GM12878 (cell line): Measurements from ENCODE around the gene CAMK2A. TPM values are rescaled to one million over a fixed set of nuclear protein-coding genes. Genes with fewer than 3 reads are reported as not detected.

ENCODE experiments used
- ATAC-seq: fragments of 200-7000 bp; cut with Tn5 transposase; 3 replicates; pipeline ENCODE4 v1.9.1; 2020; ENCODE audit warnings: mild to moderate bottlenecking, moderate library complexity
- BruUV-seq: library from RNA; stranded (reverse); fragments of 400-500 nt; replicated peaks from 2 replicates; lab custom pipeline; 2021; lab: Mats Ljungman, UMichigan
- CTCF ChIA-PET: fragments of 300-600 bp; sonication (Branson Sonifier 250); formaldehyde crosslinking; extraction: SDS; loops from one replicate; lab custom pipeline; 2021; ENCODE audit warnings: inconsistent platforms; lab: Yijun Ruan, JAX
- POLR2A ChIA-PET: fragments of 350-600 bp; formaldehyde crosslinking; extraction: SDS; loops from one replicate; lab custom pipeline; 2021; ENCODE audit warnings: inconsistent platforms; lab: Charles Lee
- RAD21 ChIA-PET: fragments of 300-600 bp; sonication (Branson Sonifier 250); formaldehyde crosslinking; loops from one replicate; lab custom pipeline; 2023; ENCODE audit warnings: antibody characterized with exemption; ENCODE audit not compliant: unreplicated experiment; lab: Charles Lee
- SMC1A ChIA-PET: fragments of 300-600 bp; sonication (Branson Sonifier 250); formaldehyde crosslinking; loops from one replicate; lab custom pipeline; 2023; ENCODE audit not compliant: unreplicated experiment, uncharacterized antibody; lab: Charles Lee
- DNase-seq: peaks from one replicate; pipeline ENCODE4 v3.0.0-alpha.2; 2011; ENCODE audit warnings: low read depth, low spot score
- FAIRE-seq: peaks from 3 replicates; lab custom pipeline; 2011; peaks lifted over from hg19 to GRCh38; lab: Jason Lieb, UNC
- H2AFZ ChIP-seq: 2 replicates; pipeline ENCODE4 v1.6.0; 2011; ENCODE audit warnings: low read depth, low read length, control low read depth; ENCODE audit not compliant: control insufficient read depth
- H3K27ac ChIP-seq: 2 replicates; pipeline ENCODE4 v1.5.1; 2011; ENCODE audit warnings: control low read depth; ENCODE audit not compliant: control insufficient read depth, insufficient read depth
- H3K27me3 ChIP-seq, 2 experiments: replicated peaks in 1 of 2; 2 replicates each; pipeline versions ENCODE4 v1.6.0 to v1.6.1; 2011; ENCODE audit warnings: low read length in 1 of 2; ENCODE audit not compliant: control insufficient read depth in 2 of 2, insufficient read depth in 2 of 2
- H3K36me3 ChIP-seq, 2 experiments: 2 replicates each; pipeline ENCODE4 v1.5.1; 2011; ENCODE audit warnings: low read length in 1 of 2; ENCODE audit not compliant: control insufficient read depth in 2 of 2, insufficient read depth in 2 of 2
- H3K4me1 ChIP-seq: 2 replicates; pipeline ENCODE4 v1.6.1; 2011; ENCODE audit warnings: mild to moderate bottlenecking, low read length, moderate library complexity, mixed read lengths; ENCODE audit not compliant: control insufficient read depth, insufficient read depth
- H3K4me2 ChIP-seq: 2 replicates; pipeline ENCODE4 v1.6.0; 2011; ENCODE audit warnings: control low read depth; ENCODE audit not compliant: control insufficient read depth, insufficient read depth
- H3K4me3 ChIP-seq: fragments of 200-600 bp; sonication (generic); 2 replicates; pipeline ENCODE4 v1.5.1; 2016
- H3K79me2 ChIP-seq: 2 replicates; pipeline ENCODE4 v1.6.0; 2011; ENCODE audit warnings: low read length; ENCODE audit not compliant: control insufficient read depth, insufficient read depth
- H3K9ac ChIP-seq: 2 replicates; pipeline ENCODE4 v1.8.0; 2011; ENCODE audit warnings: low read length, control low read depth, mixed read lengths; ENCODE audit not compliant: control insufficient read depth, insufficient read depth
- H3K9me3 ChIP-seq: replicated peaks from 3 replicates; pipeline ENCODE4 v1.5.1; 2011; ENCODE audit warnings: mild to moderate bottlenecking, low read length; ENCODE audit not compliant: control insufficient read depth, insufficient read depth
- H4K20me1 ChIP-seq: 2 replicates; pipeline ENCODE4 v1.6.0; 2011; ENCODE audit not compliant: control insufficient read depth, insufficient read depth
- ATF2 ChIP-seq: IDR thresholded peaks from 2 replicates; pipeline ENCODE4 v1.6.1; 2012; ENCODE audit warnings: low read length, inconsistent platforms
- PRDM15 ChIP-seq: fragments of 450-650 bp; formaldehyde crosslinking; IDR thresholded peaks from 2 replicates; pipeline ENCODE4 v1.4.0; 2020; ENCODE audit warnings: mild to moderate bottlenecking, moderate library complexity
- SMARCA5 ChIP-seq: fragments of 450-650 bp; IDR thresholded peaks from 2 replicates; pipeline ENCODE4 v1.6.1; 2017; ENCODE audit warnings: mild to moderate bottlenecking
- TBL1XR1 ChIP-seq: IDR thresholded peaks from 2 replicates; pipeline ENCODE4 v1.6.1; 2012; ENCODE audit warnings: low read depth, low read length, improper control_type of control experiment
- TCF12 ChIP-seq: IDR thresholded peaks from 2 replicates; pipeline ENCODE4 v1.6.1; 2011; ENCODE audit warnings: low read depth, mild to moderate bottlenecking, low read length
- ZNF24 ChIP-seq: fragments of 450-650 bp; IDR thresholded peaks from 2 replicates; pipeline ENCODE4 v1.6.1; 2017; ENCODE audit warnings: antibody characterized with exemption, mild to moderate bottlenecking
- ZNF592 ChIP-seq: fragments of 450-650 bp; IDR thresholded peaks from 2 replicates; pipeline ENCODE4 v1.6.1; 2017; ENCODE audit warnings: mild to moderate bottlenecking, moderate library complexity
- ZNF687 ChIP-seq: fragments of 450-650 bp; IDR thresholded peaks from 2 replicates; pipeline ENCODE4 v1.6.1; 2017; ENCODE audit warnings: mild to moderate bottlenecking, moderate library complexity
- WGBS: methylation state at CpG from one replicate; pipeline ENCODE4 v1.1.6; 2016; ENCODE audit warnings: low lambda C conversion rate; ENCODE audit not compliant: insufficient replicate concordance, insufficient coverage; ENCODE audit errors: missing lambda C conversion rate; 5-methylcytosine and 5-hydroxymethylcytosine counted together
- in situ Hi-C: fragments of 300-500 bp; cut with MboI; formaldehyde crosslinking; loops from 9 replicates; pipeline ENCODE4 v1.14.3; 2018; ENCODE audit warnings: mixed read lengths
- intact Hi-C: fragments of 100-400 bp; cut with micrococcal nuclease; formaldehyde crosslinking; loops from one replicate; pipeline ENCODE4 v1.14.2; 2022; ENCODE audit not compliant: unreplicated experiment
- polyA plus RNA-seq, 11 experiments: library from polyadenylated mRNA; depleted of rRNA in 4 of 11; unstranded in 6 of 11; stranded (reverse) in 5 of 11; fragments of >200 nt; fragmentation: Nextera tagmentation in 4 of 11; fragmentation: Illumina TruSeq in 1 of 11; extraction: Ambion mirVana in 4 of 11; extraction: Trizol in 1 of 11; gene quantifications; 1 replicate in 1 of 11; 2 replicates in 10 of 11; pipeline versions ENCODE4 v1.2.1 to v1.2.3, GENCODE V29; 2011 to 2016; ENCODE audit warnings: inconsistent platforms in 2 of 11, missing spikeins in 2 of 11, low read depth in 1 of 11
- total RNA-seq, 4 experiments: library from RNA; depleted of rRNA in 3 of 4; stranded (reverse); fragments of >200 nt in 3 of 4; fragmentation: Illumina TruSeq in 1 of 4; extraction: Trizol in 1 of 4; gene quantifications; 2 replicates each; pipeline versions ENCODE4 v1.2.1 to v1.2.3, GENCODE V29; 2013 to 2021

Gene CAMK2A
- total and polyA plus RNA-seq, 10 of the 15 experiments (the other 5 are each of a cell fraction or from before 2014, with no cell fraction given) = 0.11 TPM; not detected in 9

GRCh38 chr5:150249744-150250143 is 39.8 kb downstream of the CAMK2A start (continued):
- TF ChIP-seq ZNF592 (no peak), ZNF687 (no peak)

GRCh38 chr5:150248946-150249345 is 40.6 kb downstream of the CAMK2A start:
- 87% methylated on average over 3 of the region's 3 CpGs for WGBS
- H3K27ac ChIP-seq = no peak overlapping the region
- no peak overlapping the region for H3K4me3 ChIP-seq
- no peaks in the 10 kb centered on the region for H3K4me1 ChIP-seq
- FAIRE-seq = no peak
- in situ Hi-C loops = no loop called here
- BruUV-seq = no TSS peak
- no peak for ATAC-seq
- no peak for DNase-seq
- peaks cover 2 to 4% of the 10 kb centered on the region in 2 experiments for H3K27me3 ChIP-seq
- no peaks in the 10 kb centered on the region; the same call in 2 of the 3 replicates for H3K9me3 ChIP-seq
- H3K36me3 ChIP-seq = no peaks in the 10 kb centered on the region
- no peak overlapping the region for H3K9ac ChIP-seq
- POLR2A ChIA-PET = no interaction called here
- no peak overlapping the region for H3K4me2 ChIP-seq
- no peak overlapping the region for H2AFZ ChIP-seq
- intact Hi-C loops = no loop called here
- SMC1A ChIA-PET = interaction anchor here (0.5 kb wide), 1 partner anchor 747 kb away, joined by 3 read pairs; no protein-coding TSS in a partner anchor
- H4K20me1 ChIP-seq = no peaks in the 10 kb centered on the region
- RAD21 ChIA-PET = no interaction called here
- no peaks in the 10 kb centered on the region for H3K79me2 ChIP-seq
- CTCF ChIA-PET = no interaction called here
- TF ChIP-seq ZNF24 = no peak
- TF ChIP-seq ATF2 = no peak
- TF ChIP-seq TBL1XR1 = no peak
- TF ChIP-seq PRDM15 = no peak
- no peak for TF ChIP-seq TCF12
- no peak for TF ChIP-seq SMARCA5
